BLaER1 (cell line): ENCODE data around the gene BRAP.
"Not testable (repeated sequence)": the region's sequence is repeated elsewhere in the genome, so short reads cannot be mapped to it uniquely, and the experiment has no call there.

ENCODE experiments used
- H3K27ac ChIP-seq: shearing (Covaris generic); formaldehyde crosslinking; 2 replicates; pipeline ENCODE4 v1.8.1; 2022
- H3K27me3 ChIP-seq: shearing (Covaris generic); formaldehyde crosslinking; 2 replicates; pipeline ENCODE4 v1.8.1; 2022
- H3K36me3 ChIP-seq: shearing (Covaris generic); formaldehyde crosslinking; 2 replicates; pipeline ENCODE4 v1.8.1; 2022
- H3K4me1 ChIP-seq: shearing (Covaris generic); formaldehyde crosslinking; 2 replicates; pipeline ENCODE4 v1.8.1; 2022
- H3K4me2 ChIP-seq: shearing (Covaris generic); formaldehyde crosslinking; 2 replicates; pipeline ENCODE4 v1.8.1; 2022
- H3K4me3 ChIP-seq: shearing (Covaris generic); formaldehyde crosslinking; 2 replicates; pipeline ENCODE4 v1.8.1; 2022
- H3K9ac ChIP-seq: shearing (Covaris generic); formaldehyde crosslinking; 2 replicates; pipeline ENCODE4 v1.8.1; 2022
- H3K9me3 ChIP-seq: shearing (Covaris generic); formaldehyde crosslinking; 2 replicates; pipeline ENCODE4 v1.8.1; 2022
- H4K20me1 ChIP-seq: shearing (Covaris generic); formaldehyde crosslinking; 2 replicates; pipeline ENCODE4 v1.8.1; 2022
- Cebpa-rat ChIP-seq: shearing (Covaris generic); IDR thresholded peaks from 2 replicates; pipeline ENCODE4 v1.8.1; 2022

The BRAP gene

GRCh38 chr12:111685811-111686573 lies at the start of gene BRAP, which contains the start of gene ACAD10:
Gene BRAP, minus strand, starts transcription at chr12:111685956. Its CDS starts 164 bp downstream, at chr12:111685792.
Gene ACAD10, plus strand, starts transcription at chr12:111686053. Its CDS starts 6,657 bp downstream, at chr12:111692710.
- Histone ChIP-seq H3K4me3 (peak within 1 kb of the TSS; percentile 87), H3K4me2 (peak within 1 kb of the TSS; percentile 96), H3K9me3 (no peaks in the 10 kb centered on the region), H4K20me1 (peaks cover 32% of the 10 kb centered on the region), H3K9ac (peak within 1 kb of the TSS; percentile 93), H3K36me3 (peaks cover 33% of the 10 kb centered on the region), H3K27me3 (no peaks in the 10 kb centered on the region), H3K4me1 (peaks cover 25% of the 10 kb centered on the region), H3K27ac (peak within 1 kb of the TSS; percentile 87)
- TF ChIP-seq Cebpa-rat = no peak

- peaks cover 71% of the 10 kb centered on the region for H3K36me3 ChIP-seq
- H4K20me1 ChIP-seq = no peaks in the 10 kb centered on the region
- no peaks in the 10 kb centered on the region for H3K27me3 ChIP-seq
- H3K27ac ChIP-seq = no peak overlapping the region
- H3K4me2 ChIP-seq = no peak overlapping the region
- H3K9me3 ChIP-seq = no peaks in the 10 kb centered on the region
- H3K4me3 ChIP-seq = no peak overlapping the region
- H3K9ac ChIP-seq = no peak overlapping the region
- no peak for TF ChIP-seq Cebpa-rat
- H3K4me1 ChIP-seq = peaks cover 30% of the 10 kb centered on the region
Observed at GRCh38 chr12:111733340-111733915, 47.7 kb upstream of the BRAP start.

GRCh38 chr12:111732786-111733185 lies 47.0 kb upstream of the BRAP start:
- no peaks in the 10 kb centered on the region for H4K20me1 ChIP-seq
- H3K4me3 ChIP-seq = no peak overlapping the region
- TF ChIP-seq Cebpa-rat = no peak
- H3K4me1 ChIP-seq = peaks cover 30% of the 10 kb centered on the region
- H3K9ac ChIP-seq = no peak overlapping the region
- no peaks in the 10 kb centered on the region for H3K9me3 ChIP-seq
- no peaks in the 10 kb centered on the region for H3K27me3 ChIP-seq
- no peak overlapping the region for H3K4me2 ChIP-seq
- peaks cover 69% of the 10 kb centered on the region for H3K36me3 ChIP-seq
- H3K27ac ChIP-seq = no peak overlapping the region

- Histone ChIP-seq H3K27me3 (no peaks in the 10 kb centered on the region), H3K9me3 (no peaks in the 10 kb centered on the region), H4K20me1 (no peaks in the 10 kb centered on the region), H3K4me1 (peaks cover 30% of the 10 kb centered on the region), H3K4me2 (peak overlapping the region; percentile 73), H3K9ac (peak overlapping the region; percentile 34; the same call in 1 of the 2 replicates), H3K27ac (peak overlapping the region; percentile 58), H3K4me3 (0 out of 2 replicates have a peak overlapping the region, but pooled peaks have one; percentile 7), H3K36me3 (peaks cover 66% of the 10 kb centered on the region)
- TF ChIP-seq Cebpa-rat = no peak
Observed at GRCh38 chr12:111730420-111730819, 44.7 kb upstream of the BRAP start.

- Histone ChIP-seq H3K4me3 (no peak overlapping the region), H3K27ac (no peak overlapping the region), H3K4me1 (peaks cover 30% of the 10 kb centered on the region), H4K20me1 (no peaks in the 10 kb centered on the region), H3K9ac (no peak overlapping the region), H3K4me2 (no peak overlapping the region), H3K27me3 (no peaks in the 10 kb centered on the region), H3K36me3 (peaks cover 67% of the 10 kb centered on the region), H3K9me3 (peaks cover 8% of the 10 kb centered on the region)
- no peak for TF ChIP-seq Cebpa-rat
Observed at GRCh38 chr12:111728795-111729194, 43.0 kb upstream of the BRAP start.

GRCh38 chr12:111723646-111724360 lies 38.0 kb upstream of the BRAP start:
- H3K27ac ChIP-seq, H3K9ac ChIP-seq, H3K4me2 ChIP-seq, H4K20me1 ChIP-seq, H3K4me1 ChIP-seq, H3K27me3 ChIP-seq, H3K4me3 ChIP-seq, H3K9me3 ChIP-seq: not testable (repeated sequence)
- H3K36me3 ChIP-seq = peaks cover 76% of the 10 kb centered on the region

GRCh38 chr12:111720457-111720856 lies 34.7 kb upstream of the BRAP start:
- Histone ChIP-seq H3K36me3 (peaks cover 81% of the 10 kb centered on the region), H3K4me3 (no peak overlapping the region), H3K4me1 (no peaks in the 10 kb centered on the region), H3K9ac (no peak overlapping the region), H3K9me3 (peaks cover 10% of the 10 kb centered on the region), H3K4me2 (no peak overlapping the region), H3K27ac (no peak overlapping the region), H4K20me1 (no peaks in the 10 kb centered on the region), H3K27me3 (no peaks in the 10 kb centered on the region)
- no peak for TF ChIP-seq Cebpa-rat

GRCh38 chr12:111719316-111719715 lies 33.6 kb upstream of the BRAP start:
- H3K36me3 ChIP-seq = peaks cover 83% of the 10 kb centered on the region
- H3K27me3 ChIP-seq, H4K20me1 ChIP-seq, H3K27ac ChIP-seq, H3K4me1 ChIP-seq, H3K9ac ChIP-seq, H3K9me3 ChIP-seq, H3K4me2 ChIP-seq, H3K4me3 ChIP-seq: not testable (repeated sequence)

- H3K4me3 ChIP-seq = no peak overlapping the region
- no peaks in the 10 kb centered on the region for H3K9me3 ChIP-seq
- TF ChIP-seq Cebpa-rat = no peak
- H3K27ac ChIP-seq = no peak overlapping the region
- peaks cover 96% of the 10 kb centered on the region for H3K36me3 ChIP-seq
- H3K4me1 ChIP-seq = no peaks in the 10 kb centered on the region
- no peak overlapping the region for H3K9ac ChIP-seq
- H4K20me1 ChIP-seq = no peaks in the 10 kb centered on the region
- H3K4me2 ChIP-seq = no peak overlapping the region
- no peaks in the 10 kb centered on the region for H3K27me3 ChIP-seq
Observed at GRCh38 chr12:111715279-111715678, 29.5 kb upstream of the BRAP start.

- Histone ChIP-seq H3K36me3 (peaks cover 95% of the 10 kb centered on the region), H3K9ac (no peak overlapping the region), H3K4me2 (no peak overlapping the region), H3K9me3 (0 out of 2 replicates have a peak, but pooled peaks cover 5% of the 10 kb centered on the region), H3K27me3 (no peaks in the 10 kb centered on the region), H3K27ac (no peak overlapping the region), H3K4me3 (no peak overlapping the region), H4K20me1 (0 out of 2 replicates have a peak, but pooled peaks cover 7% of the 10 kb centered on the region), H3K4me1 (peaks cover 13% of the 10 kb centered on the region)
- TF ChIP-seq Cebpa-rat = no peak
Observed at GRCh38 chr12:111706145-111706544, 20.4 kb upstream of the BRAP start.
